ENCODE data around the gene HOXA7. TPM values are rescaled to one million over a fixed set of nuclear protein-coding genes. Genes with fewer than 3 reads are reported as not detected.

Gene HOXA7
- total RNA-seq, 4 donors from 2014 or later: 8.7 to 16.9 (median 11.3) TPM

- no peaks in the 10 kb centered on the region for H3K36me3 ChIP-seq
- H3K27me3 ChIP-seq: peaks cover 0 to 97% of the 10 kb centered on the region in 2 donors
- H3K4me3 ChIP-seq: no peak overlapping the region
- H3K27ac ChIP-seq: peak overlapping the region in 2 of 4 donors; percentile 19 to 88
- H3K4me1 ChIP-seq: peaks cover 0 to 70% (median 18%) of the 10 kb centered on the region in 4 donors
- no peak for DNase-seq (ENCODE audit: low spot score in 2 of 2)
- H3K9me3 ChIP-seq: no peaks in the 10 kb centered on the region
- no peak for TF ChIP-seq CTCF (IDR thresholded peaks at IDR 0.05)
- no peak for TF ChIP-seq POLR2A (IDR thresholded peaks at IDR 0.05)
- no peak for TF ChIP-seq EP300 (IDR thresholded peaks at IDR 0.05)
- 81 to 91% methylated on average over 10 of the region's 10 CpGs for WGBS, 2 donors
Observed at GRCh38 chr7:27154369-27154768, 2.1 kb downstream of the HOXA7 start.

- peak overlapping the region in 3 of 4 donors; percentile 87 to 88 (median 88) for H3K27ac ChIP-seq
- H3K4me3 ChIP-seq: no peak overlapping the region
- H3K4me1 ChIP-seq: peaks cover 0 to 72% (median 18%) of the 10 kb centered on the region in 4 donors
- 86 to 87% methylated on average over 3 of the region's 3 CpGs for WGBS, 2 donors
- no peak for TF ChIP-seq EP300 (IDR thresholded peaks at IDR 0.05)
- no peak for TF ChIP-seq CTCF (IDR thresholded peaks at IDR 0.05)
- no peak for TF ChIP-seq POLR2A (IDR thresholded peaks at IDR 0.05)
- H3K36me3 ChIP-seq: no peaks in the 10 kb centered on the region
- no peak for DNase-seq (ENCODE audit: low spot score in 2 of 2)
- no peaks in the 10 kb centered on the region for H3K9me3 ChIP-seq
- peaks cover 0 to 97% of the 10 kb centered on the region in 2 donors for H3K27me3 ChIP-seq
Observed at GRCh38 chr7:27153526-27153925, 2.9 kb downstream of the HOXA7 start.

- no peak for DNase-seq (ENCODE audit: low spot score in 2 of 2)
- WGBS, 2 donors: 38 to 52% methylated on average over 17 to 19 of the region's 22 CpGs
- TF ChIP-seq POLR2A (IDR thresholded peaks at IDR 0.05): no peak
- TF ChIP-seq CTCF (IDR thresholded peaks at IDR 0.05): no peak
- no peak for TF ChIP-seq EP300 (IDR thresholded peaks at IDR 0.05)
- H3K4me3 ChIP-seq: peak overlapping the region; percentile 38 to 58 (median 42)
- H3K27me3 ChIP-seq: peaks cover 0 to 97% of the 10 kb centered on the region in 2 donors
- H3K36me3 ChIP-seq: no peaks in the 10 kb centered on the region
- peak overlapping the region; percentile 60 to 88 (median 88) for H3K27ac ChIP-seq
- H3K4me1 ChIP-seq: peaks cover 0 to 77% (median 21%) of the 10 kb centered on the region in 4 donors
- no peaks in the 10 kb centered on the region for H3K9me3 ChIP-seq
Observed at GRCh38 chr7:27152816-27153442, 3.5 kb downstream of the HOXA7 start.

GRCh38 chr7:27151931-27152815 lies 4.3 kb downstream of the HOXA7 start, which contains the start of gene HOXA3:
Gene HOXA3, minus strand, starts transcription at chr7:27152583. Its CDS starts 41,943 bp downstream, at chr7:27110640.
- H3K27me3 ChIP-seq: peaks cover 0 to 98% of the 10 kb centered on the region in 2 donors
- peak within 1 kb of the TSS; percentile 60 to 88 (median 88) for H3K27ac ChIP-seq
- H3K4me1 ChIP-seq: peaks cover 0 to 84% (median 23%) of the 10 kb centered on the region in 4 donors
- H3K36me3 ChIP-seq: no peaks in the 10 kb centered on the region
- H3K9me3 ChIP-seq: no peaks in the 10 kb centered on the region
- DNase-seq (ENCODE audit: low spot score in 2 of 2): no peak
- TF ChIP-seq EP300 (IDR thresholded peaks at IDR 0.05) (peak in 1 of 2 donors; percentile 85), POLR2A (IDR thresholded peaks at IDR 0.05) (peak in 1 of 2 donors; percentile 47), CTCF (IDR thresholded peaks at IDR 0.05) (no peak)
- H3K4me3 ChIP-seq: peak within 1 kb of the TSS; percentile 38 to 58 (median 42)
- WGBS, 2 donors: 2 to 3% methylated on average over 45 to 53 of the region's 53 CpGs
